GM19324 (cell line): ENCODE results near the gene TXNRD2.
"Not testable (repeated sequence)": the region's sequence is repeated elsewhere in the genome, so short reads cannot be mapped to it uniquely, and the experiment has no call there.

Experiments
- ATAC-seq: cut with Tn5 transposase; IDR thresholded peaks from one replicate; pipeline ENCODE4 v1.9.1; 2021; ENCODE audit warnings: mild to moderate bottlenecking, moderate library complexity; ENCODE audit not compliant: unreplicated experiment, low FRiP score

The TXNRD2 gene

GRCh38 chr22:19910180-19910744 lies 31.4 kb downstream of the TXNRD2 start:
- ATAC-seq = no peak

- ATAC-seq = no peak
Observed at GRCh38 chr22:19909350-19910179, 32.1 kb downstream of the TXNRD2 start.

GRCh38 chr22:19907902-19908301 lies 33.7 kb downstream of the TXNRD2 start:
- not testable (repeated sequence) for ATAC-seq

- ATAC-seq = not testable (repeated sequence)
Observed at GRCh38 chr22:19906864-19907263, 34.8 kb downstream of the TXNRD2 start.

- no peak for ATAC-seq
Observed at GRCh38 chr22:19905347-19906276, 36.0 kb downstream of the TXNRD2 start.

GRCh38 chr22:19904935-19905334 lies 36.7 kb downstream of the TXNRD2 start:
- no peak for ATAC-seq

GRCh38 chr22:19904174-19904856 lies 37.3 kb downstream of the TXNRD2 start:
- ATAC-seq = no peak

- no peak for ATAC-seq
Observed at GRCh38 chr22:19903513-19903912, 38.1 kb downstream of the TXNRD2 start.

GRCh38 chr22:19903031-19903430 lies 38.6 kb downstream of the TXNRD2 start:
- ATAC-seq = no peak

- ATAC-seq = no peak
Observed at GRCh38 chr22:19902245-19902715, 39.3 kb downstream of the TXNRD2 start.

- no peak for ATAC-seq
Observed at GRCh38 chr22:19901577-19902244, 39.9 kb downstream of the TXNRD2 start.

GRCh38 chr22:19900707-19901436 lies 40.7 kb downstream of the TXNRD2 start:
- no peak for ATAC-seq

GRCh38 chr22:19898831-19899567 lies 42.6 kb downstream of the TXNRD2 start:
- no peak for ATAC-seq

GRCh38 chr22:19898145-19898544 lies 43.5 kb downstream of the TXNRD2 start:
- no peak for ATAC-seq

GRCh38 chr22:19897726-19898125 lies 43.9 kb downstream of the TXNRD2 start:
- no peak for ATAC-seq

- no peak for ATAC-seq
Observed at GRCh38 chr22:19896665-19897355, 44.8 kb downstream of the TXNRD2 start.

GRCh38 chr22:19895160-19895849 lies 46.3 kb downstream of the TXNRD2 start:
- ATAC-seq = no peak
